Measurements from ENCODE around the gene CEP290.

Gene CEP290

DNA sequence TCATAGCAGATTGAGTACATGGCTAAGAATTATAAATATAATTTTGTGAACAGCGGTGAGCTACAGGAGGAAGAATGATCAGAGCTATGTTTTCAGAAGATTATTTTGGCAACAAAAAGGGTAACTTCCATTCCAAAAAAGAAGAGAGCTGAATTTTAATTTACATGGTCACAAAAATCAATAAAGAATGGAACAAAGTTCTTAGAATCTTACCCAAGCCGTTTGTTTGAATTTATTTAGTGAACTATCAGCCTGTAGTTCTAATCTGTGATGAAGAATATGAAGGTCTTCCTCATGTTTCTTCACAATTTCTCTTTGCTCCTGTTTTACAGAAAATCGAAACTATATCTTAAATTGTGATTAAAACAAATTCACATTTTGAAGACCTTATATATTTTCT, 58.3 kb downstream of the CEP290 start:
- TF ChIP-seq, protein P1, sequence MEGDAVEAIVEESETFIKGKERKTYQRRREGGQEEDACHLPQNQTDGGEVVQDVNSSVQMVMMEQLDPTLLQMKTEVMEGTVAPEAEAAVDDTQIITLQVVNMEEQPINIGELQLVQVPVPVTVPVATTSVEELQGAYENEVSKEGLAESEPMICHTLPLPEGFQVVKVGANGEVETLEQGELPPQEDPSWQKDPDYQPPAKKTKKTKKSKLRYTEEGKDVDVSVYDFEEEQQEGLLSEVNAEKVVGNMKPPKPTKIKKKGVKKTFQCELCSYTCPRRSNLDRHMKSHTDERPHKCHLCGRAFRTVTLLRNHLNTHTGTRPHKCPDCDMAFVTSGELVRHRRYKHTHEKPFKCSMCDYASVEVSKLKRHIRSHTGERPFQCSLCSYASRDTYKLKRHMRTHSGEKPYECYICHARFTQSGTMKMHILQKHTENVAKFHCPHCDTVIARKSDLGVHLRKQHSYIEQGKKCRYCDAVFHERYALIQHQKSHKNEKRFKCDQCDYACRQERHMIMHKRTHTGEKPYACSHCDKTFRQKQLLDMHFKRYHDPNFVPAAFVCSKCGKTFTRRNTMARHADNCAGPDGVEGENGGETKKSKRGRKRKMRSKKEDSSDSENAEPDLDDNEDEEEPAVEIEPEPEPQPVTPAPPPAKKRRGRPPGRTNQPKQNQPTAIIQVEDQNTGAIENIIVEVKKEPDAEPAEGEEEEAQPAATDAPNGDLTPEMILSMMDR (IDR thresholded peaks at IDR 0.05; ENCODE audit: low read depth, low read length), result no peak
- no peak overlapping the region for H3K4me3 ChIP-seq (replicated peaks in 1 of 2; ENCODE audit: low read depth in 2 of 2, low read length in 2 of 2)
- DNase-seq (ENCODE audit: low read depth in 2 of 2), result no peak

DNA sequence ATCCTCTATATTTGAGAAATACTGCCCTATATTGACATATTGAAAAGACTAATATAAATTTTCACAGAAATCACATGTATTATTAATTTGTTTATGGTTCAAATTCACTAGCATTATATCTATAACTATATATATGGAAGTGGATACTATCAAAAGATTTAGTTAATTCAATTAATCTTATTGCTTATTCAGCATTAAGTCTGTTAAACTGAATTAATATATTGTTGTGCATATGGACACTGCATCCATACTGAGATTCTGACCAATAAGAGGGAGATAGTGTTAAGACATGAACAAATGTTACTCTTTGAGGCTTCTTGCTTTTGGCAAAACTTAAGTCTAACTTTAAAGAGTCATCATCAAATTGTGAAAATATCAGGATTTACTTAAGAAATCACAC, 60.6 kb downstream of the CEP290 start:
- TF ChIP-seq, protein P1 (IDR thresholded peaks at IDR 0.05; ENCODE audit: low read depth, low read length), result no peak
- H3K4me3 ChIP-seq (replicated peaks in 1 of 2; ENCODE audit: low read depth in 2 of 2, low read length in 2 of 2), result no peak overlapping the region
- DNase-seq (ENCODE audit: low read depth in 2 of 2), result no peak

DNA sequence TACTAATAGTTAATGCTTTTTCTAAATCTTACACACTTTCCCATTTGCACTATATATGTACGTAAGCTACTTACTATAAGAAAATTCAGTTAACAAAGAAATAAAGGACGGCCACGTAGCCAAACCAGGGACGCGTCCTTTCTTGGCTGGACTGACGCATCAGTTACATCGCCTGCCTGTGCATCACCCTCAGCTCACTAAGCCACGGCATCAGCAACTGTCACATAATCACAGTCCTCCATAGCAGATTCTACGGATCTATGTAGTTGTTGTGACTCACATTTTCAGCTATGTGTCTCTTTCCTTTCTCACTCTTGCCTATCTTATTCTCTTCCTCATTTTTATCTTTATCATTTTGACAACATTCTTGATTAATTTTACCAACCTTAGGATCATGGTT, 74.6 kb downstream of the CEP290 start:
- DNase-seq (ENCODE audit: low read depth in 2 of 2), result peak; percentile 21 to 68
- H3K4me3 ChIP-seq (replicated peaks in 1 of 2; ENCODE audit: low read depth in 2 of 2, low read length in 2 of 2), result no peak overlapping the region
- TF ChIP-seq, protein P1 (IDR thresholded peaks at IDR 0.05; ENCODE audit: low read depth, low read length), result no peak

DNA sequence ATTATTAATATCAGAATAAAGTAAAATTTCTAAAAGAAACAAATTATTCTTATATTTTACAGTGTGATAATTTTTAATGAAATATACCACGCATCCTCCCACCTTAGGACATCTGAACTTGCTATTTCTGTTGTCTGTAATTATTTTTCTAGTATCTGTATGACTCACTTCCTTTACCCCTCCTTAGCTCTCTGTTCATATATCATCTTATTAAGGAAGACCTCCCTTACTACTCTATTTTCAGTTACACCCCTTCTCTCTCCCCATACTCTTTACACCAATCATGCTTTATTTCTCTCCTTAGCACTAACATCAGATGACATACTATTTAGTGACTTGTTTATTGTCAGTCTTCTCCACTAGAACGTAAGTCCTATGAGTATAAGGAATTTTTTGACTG, 78.5 kb downstream of the CEP290 start:
- TF ChIP-seq, protein P1 (IDR thresholded peaks at IDR 0.05; ENCODE audit: low read depth, low read length), result no peak
- DNase-seq (ENCODE audit: low read depth in 2 of 2), result peak; percentile 16 to 27
- H3K4me3 ChIP-seq (replicated peaks in 1 of 2; ENCODE audit: low read depth in 2 of 2, low read length in 2 of 2), result no peak overlapping the region

DNA sequence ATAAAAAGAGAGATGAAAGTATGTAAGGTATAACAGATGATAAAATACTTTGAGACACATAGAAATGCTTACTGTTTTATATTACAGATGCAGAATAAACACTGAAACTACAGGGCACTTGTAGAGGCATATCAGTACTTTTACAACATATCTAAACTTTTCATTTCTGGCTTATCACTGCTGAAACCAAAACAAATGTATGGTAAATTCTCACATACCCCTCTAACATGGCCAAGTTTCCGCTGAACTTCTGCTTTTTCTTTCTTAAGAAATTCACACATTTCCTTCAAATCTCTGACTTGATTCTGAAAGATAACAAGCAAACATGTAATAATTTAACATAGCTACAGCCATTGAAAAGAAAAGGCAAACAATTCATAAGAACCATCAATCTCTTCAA, 79.4 kb downstream of the CEP290 start:
- TF ChIP-seq, protein P1 (IDR thresholded peaks at IDR 0.05; ENCODE audit: low read depth, low read length), result no peak

DNA sequence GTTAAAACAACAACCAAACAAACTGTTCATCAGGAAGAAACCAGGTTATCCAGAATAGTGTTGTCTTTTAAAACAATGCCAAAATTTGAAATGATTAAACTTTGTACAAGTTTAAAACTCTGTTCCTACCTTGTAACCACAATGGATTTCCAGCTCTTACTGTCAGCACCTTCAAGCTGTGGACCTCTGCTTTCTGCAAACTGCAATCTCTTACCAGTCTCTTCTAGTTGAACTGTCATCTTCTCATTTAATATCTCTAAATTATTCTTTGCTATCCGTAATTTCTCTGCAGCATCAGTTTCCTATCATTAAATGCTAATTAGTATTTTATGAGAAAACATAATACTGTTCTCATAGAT, 83.2 kb downstream of the CEP290 start:
- no peak overlapping the region for H3K4me3 ChIP-seq (replicated peaks in 1 of 2; ENCODE audit: low read depth in 2 of 2, low read length in 2 of 2)
- TF ChIP-seq, protein P1 (IDR thresholded peaks at IDR 0.05; ENCODE audit: low read depth, low read length), result no peak
- peak in 1 of 2 donors; percentile 19 for DNase-seq (ENCODE audit: low read depth in 2 of 2)

More for the DNA sequence above, 79.4 kb downstream of the CEP290 start:
- no peak for DNase-seq (ENCODE audit: low read depth in 2 of 2)
- no peak overlapping the region for H3K4me3 ChIP-seq (replicated peaks in 1 of 2; ENCODE audit: low read depth in 2 of 2, low read length in 2 of 2)

DNA sequence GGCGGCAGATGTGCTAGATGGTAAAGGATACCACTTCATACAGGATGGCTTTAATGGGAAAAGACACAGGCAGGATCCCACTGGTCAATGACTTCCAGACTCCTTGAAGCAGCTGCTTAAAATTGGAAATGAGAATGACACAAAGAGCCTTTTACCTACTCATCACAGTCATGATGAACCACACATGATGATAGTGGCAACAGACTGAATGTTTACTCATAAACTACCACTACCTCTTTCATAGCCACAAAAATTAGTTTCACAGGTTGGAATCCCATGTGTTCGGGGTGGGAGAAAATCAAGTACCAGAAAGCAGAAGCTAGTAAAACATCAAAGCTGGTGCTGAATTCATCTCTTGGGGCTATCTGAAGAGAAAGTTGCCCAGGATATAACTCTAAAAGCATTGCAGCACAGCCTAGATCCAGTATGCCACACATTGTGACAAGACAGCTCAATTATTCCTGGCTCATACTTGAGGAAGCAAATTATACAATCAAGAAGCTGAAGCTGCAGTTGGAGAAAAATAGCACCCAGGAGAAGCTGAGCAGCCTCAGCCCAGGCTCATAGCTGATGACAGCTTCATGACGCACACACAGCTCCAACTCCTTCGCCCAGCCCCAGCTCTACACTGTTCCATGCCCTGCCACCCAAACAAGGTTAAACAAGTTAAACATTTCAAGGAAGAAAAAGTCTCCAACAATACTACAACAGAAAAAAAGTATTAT, 83.7 kb downstream of the CEP290 start:
- peak; percentile 79 to 88 for DNase-seq (ENCODE audit: low read depth in 2 of 2)
- TF ChIP-seq, protein P1 (IDR thresholded peaks at IDR 0.05; ENCODE audit: low read depth, low read length), result no peak
- no peak overlapping the region for H3K4me3 ChIP-seq (replicated peaks in 1 of 2; ENCODE audit: low read depth in 2 of 2, low read length in 2 of 2)

Measured in cardiac fibroblast (primary cell).